Measurements from ENCODE around the gene LVRN. TPM values are rescaled to one million over a fixed set of nuclear protein-coding genes. Genes with fewer than 3 reads are reported as not detected.

Gene LVRN
- total RNA-seq, 3 donors from 2014 or later: 2.6 to 72.3 (median 3.3) TPM

GRCh38 chr5:116002116-116002906 lies 40.0 kb downstream of the LVRN start:
- Histone ChIP-seq H3K36me3 (no peaks in the 10 kb centered on the region), H3K4me3 (no peak overlapping the region), H3K27ac (no peak overlapping the region), H3K4me1 (no peaks in the 10 kb centered on the region), H3K27me3 (no peaks in the 10 kb centered on the region), H3K9me3 (no peaks in the 10 kb centered on the region)
- DNase-seq (ENCODE audit: low spot score in 2 of 2): no peak
- intact Hi-C loops (cut with DNase I; ENCODE audit: low total_unique reads): no loop called here
- TF ChIP-seq CTCF (IDR thresholded peaks at IDR 0.05): no peak
- no peak for TF ChIP-seq POLR2A (IDR thresholded peaks at IDR 0.05)
- TF ChIP-seq POLR2AphosphoS5 (IDR thresholded peaks at IDR 0.05): no peak

- Histone ChIP-seq H3K4me1 (no peaks in the 10 kb centered on the region), H3K4me3 (no peak overlapping the region), H3K27ac (no peak overlapping the region), H3K9me3 (no peaks in the 10 kb centered on the region), H3K36me3 (no peaks in the 10 kb centered on the region), H3K27me3 (no peaks in the 10 kb centered on the region)
- intact Hi-C loops (cut with DNase I; ENCODE audit: low total_unique reads): no loop called here
- no peak for DNase-seq (ENCODE audit: low spot score in 2 of 2)
- TF ChIP-seq POLR2A (IDR thresholded peaks at IDR 0.05) (no peak), POLR2AphosphoS5 (IDR thresholded peaks at IDR 0.05) (no peak), CTCF (IDR thresholded peaks at IDR 0.05) (no peak)
Observed at GRCh38 chr5:116004248-116004647, 42.0 kb downstream of the LVRN start.

DNA sequence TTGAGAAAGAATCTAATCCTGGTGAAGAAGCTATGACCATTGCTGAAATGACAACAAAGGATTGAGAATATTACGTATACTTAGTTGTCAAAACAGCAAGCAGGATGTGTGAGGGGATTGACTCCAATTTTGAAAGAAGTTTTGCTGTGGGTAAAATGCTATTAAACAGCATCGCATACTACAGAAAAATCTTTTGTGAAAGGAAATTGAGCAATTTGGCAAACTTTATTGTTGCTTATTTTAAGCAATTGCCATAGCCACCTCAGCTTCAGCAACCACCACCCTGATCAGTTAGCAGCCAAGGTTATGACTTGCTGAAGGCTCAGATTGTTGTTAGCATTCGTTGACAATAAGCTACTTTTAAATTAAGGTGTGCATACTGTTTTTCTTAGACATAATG lies 47.5 kb downstream of the LVRN start:
- intact Hi-C loops (cut with DNase I; ENCODE audit: low total_unique reads): no loop called here
- Histone ChIP-seq H3K27ac (no peak overlapping the region), H3K4me1 (no peaks in the 10 kb centered on the region), H3K4me3 (no peak overlapping the region), H3K27me3 (no peaks in the 10 kb centered on the region), H3K9me3 (no peaks in the 10 kb centered on the region), H3K36me3 (no peaks in the 10 kb centered on the region)
- DNase-seq (ENCODE audit: low spot score in 2 of 2): no peak
- no peak for TF ChIP-seq POLR2AphosphoS5 (IDR thresholded peaks at IDR 0.05)
- TF ChIP-seq POLR2A (IDR thresholded peaks at IDR 0.05): no peak
- no peak for TF ChIP-seq CTCF (IDR thresholded peaks at IDR 0.05)

- DNase-seq (ENCODE audit: low spot score in 2 of 2): no peak
- no peak overlapping the region for H3K4me3 ChIP-seq
- TF ChIP-seq POLR2AphosphoS5 (IDR thresholded peaks at IDR 0.05): no peak
- TF ChIP-seq CTCF (IDR thresholded peaks at IDR 0.05): no peak
- TF ChIP-seq POLR2A (IDR thresholded peaks at IDR 0.05): no peak
- no peaks in the 10 kb centered on the region for H3K9me3 ChIP-seq
- intact Hi-C loops (cut with DNase I; ENCODE audit: low total_unique reads): no loop called here
- no peaks in the 10 kb centered on the region for H3K4me1 ChIP-seq
- no peaks in the 10 kb centered on the region for H3K27me3 ChIP-seq
- no peak overlapping the region for H3K27ac ChIP-seq
- H3K36me3 ChIP-seq: no peaks in the 10 kb centered on the region
Observed at GRCh38 chr5:116011046-116011445, 48.8 kb downstream of the LVRN start.

- Histone ChIP-seq H3K27me3 (no peaks in the 10 kb centered on the region), H3K4me3 (no peak overlapping the region), H3K4me1 (no peaks in the 10 kb centered on the region), H3K36me3 (no peaks in the 10 kb centered on the region), H3K27ac (no peak overlapping the region), H3K9me3 (no peaks in the 10 kb centered on the region)
- intact Hi-C loops (cut with DNase I; ENCODE audit: low total_unique reads): no loop called here
- DNase-seq (ENCODE audit: low spot score in 2 of 2): no peak
- TF ChIP-seq CTCF (IDR thresholded peaks at IDR 0.05) (no peak), POLR2A (IDR thresholded peaks at IDR 0.05) (no peak), POLR2AphosphoS5 (IDR thresholded peaks at IDR 0.05) (no peak)
Observed at GRCh38 chr5:116013207-116013785, 51.0 kb downstream of the LVRN start.
